HG03521 (cell line): ENCODE data around the gene CLOCK.

Experiments used
- ATAC-seq: cut with Tn5 transposase; IDR thresholded peaks from one replicate; pipeline ENCODE4 v1.9.1; 2021; ENCODE audit warnings: mild to moderate bottlenecking, moderate library complexity; ENCODE audit not compliant: unreplicated experiment

Gene CLOCK

DNA sequence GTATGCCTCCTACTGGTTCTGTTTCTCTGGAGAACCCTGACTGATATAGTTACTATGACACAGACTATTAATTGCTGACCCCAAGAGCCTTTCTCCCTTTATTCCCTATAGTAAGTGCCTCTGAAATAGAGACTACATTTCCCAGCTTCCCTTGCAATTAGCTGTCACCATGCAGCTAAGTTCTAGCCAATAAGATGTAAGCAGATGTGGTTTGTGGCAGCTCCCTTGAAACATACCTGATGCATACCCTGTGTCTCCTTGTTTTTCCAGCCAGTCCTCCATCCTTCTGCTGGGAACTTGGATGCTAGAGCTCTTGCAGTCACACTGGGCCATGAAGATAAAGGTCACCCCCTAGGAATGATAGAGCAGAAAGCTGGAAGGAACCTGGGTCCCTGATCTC, 160.6 kb downstream of the CLOCK start:
- ATAC-seq: peak; percentile 69

- no peak for ATAC-seq
Measured at GRCh38 chr4:55385201-55385649, 161.5 kb downstream of the CLOCK start.

GRCh38 chr4:55382488-55383003, 164.2 kb downstream of the CLOCK start:
- no peak for ATAC-seq

- ATAC-seq: no peak
Measured at GRCh38 chr4:55381502-55381901, 165.2 kb downstream of the CLOCK start.

DNA sequence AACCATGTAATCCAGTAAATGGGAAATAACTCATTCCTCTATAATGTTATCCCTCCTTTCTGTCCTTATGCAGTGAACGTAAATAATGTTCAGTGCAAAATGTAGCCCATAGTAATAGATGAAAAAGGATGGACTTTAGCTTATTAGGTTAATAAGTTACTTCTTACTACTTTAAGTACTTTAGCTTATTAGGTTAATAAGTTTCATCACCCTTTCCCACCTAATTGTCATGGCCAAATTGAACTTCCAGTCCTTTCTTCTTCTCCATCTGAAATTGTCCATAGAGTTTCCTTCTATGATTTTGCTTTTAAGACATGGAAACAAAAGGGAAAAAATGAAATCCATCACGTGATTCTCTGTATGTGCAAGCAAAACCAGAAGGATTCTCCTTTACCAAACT, 166.1 kb downstream of the CLOCK start:
- no peak for ATAC-seq

- no peak for ATAC-seq
Measured at GRCh38 chr4:55378617-55379467, 167.9 kb downstream of the CLOCK start.
